Fibroblast of mammary gland (primary cell): ENCODE results near the gene ABCD4.
A peak's percentile ranks its signal among the peaks of the same experiment; 100 is the strongest.

Source experiments
- DNase-seq: peaks from one replicate; pipeline ENCODE4 v3.0.0-alpha.2; 2010; ENCODE audit warnings: low read depth
- H3K4me3 ChIP-seq: 2 replicates; pipeline ENCODE4 v1.5.1; 2011; ENCODE audit warnings: low read depth, mild to moderate bottlenecking, low read length, moderate library complexity; ENCODE audit not compliant: control insufficient read depth
- TF ChIP-seq, protein P1 (sequence below): conservative IDR thresholded peaks from 2 replicates; pipeline ENCODE4 v1.5.1; 2011; ENCODE audit warnings: low read depth, low read length, inconsistent platforms; ENCODE audit not compliant: control insufficient read depth, insufficient read depth

The ABCD4 gene

DNA sequence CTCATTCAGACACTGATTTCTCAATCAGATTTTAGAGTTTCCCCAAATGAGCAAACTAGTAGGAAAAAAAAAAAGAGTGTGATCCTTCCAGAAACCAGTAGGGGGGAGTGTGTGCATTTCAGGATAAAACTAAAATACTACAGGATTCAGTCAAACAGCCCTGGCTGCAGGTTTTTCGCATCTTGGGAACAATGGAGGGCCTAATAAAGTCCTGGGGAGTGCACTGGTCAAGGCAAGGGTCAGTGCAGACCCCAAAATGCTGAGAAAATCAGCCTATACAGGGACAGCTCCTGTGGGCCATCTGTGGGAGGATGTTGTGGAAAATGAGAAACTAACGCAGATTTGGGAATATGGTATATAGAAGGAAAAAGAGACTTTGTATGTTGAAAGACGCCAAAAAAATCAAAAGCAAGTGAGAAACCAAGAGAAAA lies 22.2 kb upstream of the ABCD4 start:
- TF ChIP-seq, protein P1, sequence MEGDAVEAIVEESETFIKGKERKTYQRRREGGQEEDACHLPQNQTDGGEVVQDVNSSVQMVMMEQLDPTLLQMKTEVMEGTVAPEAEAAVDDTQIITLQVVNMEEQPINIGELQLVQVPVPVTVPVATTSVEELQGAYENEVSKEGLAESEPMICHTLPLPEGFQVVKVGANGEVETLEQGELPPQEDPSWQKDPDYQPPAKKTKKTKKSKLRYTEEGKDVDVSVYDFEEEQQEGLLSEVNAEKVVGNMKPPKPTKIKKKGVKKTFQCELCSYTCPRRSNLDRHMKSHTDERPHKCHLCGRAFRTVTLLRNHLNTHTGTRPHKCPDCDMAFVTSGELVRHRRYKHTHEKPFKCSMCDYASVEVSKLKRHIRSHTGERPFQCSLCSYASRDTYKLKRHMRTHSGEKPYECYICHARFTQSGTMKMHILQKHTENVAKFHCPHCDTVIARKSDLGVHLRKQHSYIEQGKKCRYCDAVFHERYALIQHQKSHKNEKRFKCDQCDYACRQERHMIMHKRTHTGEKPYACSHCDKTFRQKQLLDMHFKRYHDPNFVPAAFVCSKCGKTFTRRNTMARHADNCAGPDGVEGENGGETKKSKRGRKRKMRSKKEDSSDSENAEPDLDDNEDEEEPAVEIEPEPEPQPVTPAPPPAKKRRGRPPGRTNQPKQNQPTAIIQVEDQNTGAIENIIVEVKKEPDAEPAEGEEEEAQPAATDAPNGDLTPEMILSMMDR, result peak; percentile 75
- no peak overlapping the region for H3K4me3 ChIP-seq
- DNase-seq, result peak; percentile 53

DNA sequence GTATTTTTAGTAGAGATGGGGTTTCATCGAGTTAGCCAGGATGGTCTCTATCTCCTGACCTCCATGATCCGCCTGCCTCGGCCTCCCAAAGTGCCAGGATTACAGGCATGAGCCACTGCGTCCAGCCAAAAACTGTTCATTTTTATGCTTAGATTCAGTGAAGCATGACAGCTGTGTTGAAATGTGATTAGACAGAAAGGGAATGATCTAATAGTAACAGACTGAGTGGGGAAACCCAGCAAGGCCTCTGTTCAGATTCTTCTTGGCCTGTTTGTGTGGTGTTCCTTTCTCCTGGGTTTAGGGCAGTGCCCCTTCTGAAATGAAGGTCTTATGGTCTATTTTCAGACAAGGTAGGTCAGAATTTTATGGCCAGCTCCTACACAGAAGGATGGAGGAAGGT lies 11.8 kb upstream of the ABCD4 start:
- H3K4me3 ChIP-seq, result no peak overlapping the region
- no peak for DNase-seq
- TF ChIP-seq, protein P1, result no peak

DNA sequence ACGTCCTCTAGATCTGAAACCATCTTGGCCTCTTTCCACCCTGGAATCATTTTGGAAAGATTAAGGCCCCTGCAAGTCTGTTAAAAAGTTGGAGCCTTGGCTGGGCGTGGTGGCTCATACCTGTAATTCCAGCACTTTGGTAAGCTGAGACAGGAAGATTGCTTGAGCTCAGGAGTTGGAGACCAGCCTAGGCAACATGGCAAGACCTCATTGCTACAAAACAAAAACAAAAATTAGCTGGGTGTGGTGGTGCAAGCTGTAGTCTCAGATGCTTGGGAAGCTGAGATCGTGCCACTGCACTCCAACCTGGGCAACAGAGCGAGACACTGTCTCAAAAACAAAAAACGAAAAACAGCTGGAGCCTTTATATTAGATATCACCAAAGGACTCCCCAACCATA lies 10.9 kb upstream of the ABCD4 start:
- TF ChIP-seq, protein P1, result no peak
- no peak for DNase-seq
- H3K4me3 ChIP-seq, result no peak overlapping the region

DNA sequence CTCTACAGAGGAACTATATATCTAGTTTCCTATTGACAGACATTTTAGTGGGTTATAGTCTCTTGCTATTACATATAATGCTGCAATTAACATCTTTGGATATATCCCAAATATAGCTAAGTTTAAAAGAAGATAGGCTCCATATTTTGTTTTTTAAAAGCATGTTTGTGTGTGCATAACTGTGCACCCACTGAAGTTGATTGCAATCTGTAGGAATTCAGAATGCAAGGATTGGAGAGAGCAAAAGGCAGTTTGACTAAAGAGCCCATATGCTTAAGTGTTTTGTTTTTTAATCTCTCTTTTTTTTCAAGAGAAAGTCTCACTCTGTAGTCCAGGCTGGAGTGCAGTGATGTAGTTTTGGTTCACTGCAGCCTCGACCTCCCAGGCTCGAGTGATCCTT lies 9.4 kb upstream of the ABCD4 start:
- H3K4me3 ChIP-seq, result no peak overlapping the region
- TF ChIP-seq, protein P1, result no peak
- no peak for DNase-seq

DNA sequence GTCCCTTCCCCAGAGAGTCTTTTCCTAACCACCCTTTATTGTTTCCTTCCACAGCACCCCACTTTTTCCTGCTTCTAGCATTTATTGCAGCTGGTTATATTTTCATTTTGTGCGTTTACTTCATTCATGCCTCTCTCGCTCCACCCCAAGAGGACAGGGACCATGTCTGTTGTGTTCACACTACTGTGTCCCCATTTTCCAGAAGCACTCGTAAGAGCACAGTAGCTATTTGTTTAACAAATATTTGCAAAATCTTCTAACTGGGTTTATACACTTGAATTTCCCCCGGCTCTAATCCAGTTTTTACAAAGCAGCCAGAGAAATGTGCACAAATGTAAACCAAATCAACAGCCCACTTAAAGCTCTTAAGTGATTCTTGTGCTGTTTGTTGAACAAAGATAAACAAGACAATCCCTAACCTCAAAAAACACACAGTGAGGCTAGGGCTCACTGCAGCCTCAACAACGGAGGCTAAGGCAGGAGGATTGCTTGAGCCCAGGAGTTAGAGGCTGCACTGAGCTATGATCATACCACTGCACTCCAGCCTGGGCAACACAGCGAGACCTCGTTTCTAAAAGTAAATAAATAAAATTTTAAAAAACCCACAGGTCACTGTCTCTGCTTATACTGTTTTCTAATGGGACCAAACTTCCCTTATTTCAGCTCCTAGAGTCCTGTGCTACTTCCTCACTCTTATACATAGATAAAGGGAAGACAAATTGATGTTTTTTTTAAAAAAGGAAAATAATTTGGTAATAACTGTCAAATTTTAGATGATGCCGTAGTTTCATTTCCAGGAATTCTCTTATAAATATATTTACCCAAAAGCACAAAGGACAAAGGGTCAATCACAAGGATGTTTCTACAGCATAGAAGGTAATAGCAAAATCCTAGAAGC lies 6.6 kb upstream of the ABCD4 start:
- no peak overlapping the region for H3K4me3 ChIP-seq
- DNase-seq, result no peak
- TF ChIP-seq, protein P1, result no peak

DNA sequence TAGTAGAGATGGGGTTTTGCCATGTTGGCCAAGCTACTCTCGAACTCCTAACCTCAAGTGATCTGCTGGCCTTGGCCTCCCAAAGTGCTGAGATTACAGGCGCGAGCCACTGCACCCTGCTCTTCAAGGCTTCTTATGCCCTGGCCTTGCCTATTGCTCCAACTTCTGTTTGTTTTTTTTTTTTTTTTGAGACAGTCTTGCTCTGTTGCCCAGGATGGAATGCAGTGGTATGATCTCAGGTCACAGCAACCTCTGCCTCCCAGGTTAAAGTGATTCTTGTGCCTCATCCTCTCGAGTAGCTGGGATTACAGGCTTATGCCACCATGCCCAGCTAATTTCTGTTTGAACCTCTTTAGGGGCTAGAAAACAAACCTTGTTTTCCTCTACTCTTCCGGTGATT lies 6.0 kb upstream of the ABCD4 start:
- DNase-seq, result no peak
- H3K4me3 ChIP-seq, result no peak overlapping the region
- TF ChIP-seq, protein P1, result no peak
